ENCODE results near the gene MRPL39.
A peak's percentile ranks its signal among the peaks of the same experiment; 100 is the strongest.
"Not testable (repeated sequence)": the region's sequence is repeated elsewhere in the genome, so short reads cannot be mapped to it uniquely, and the experiment has no call there.

The MRPL39 gene

DNA sequence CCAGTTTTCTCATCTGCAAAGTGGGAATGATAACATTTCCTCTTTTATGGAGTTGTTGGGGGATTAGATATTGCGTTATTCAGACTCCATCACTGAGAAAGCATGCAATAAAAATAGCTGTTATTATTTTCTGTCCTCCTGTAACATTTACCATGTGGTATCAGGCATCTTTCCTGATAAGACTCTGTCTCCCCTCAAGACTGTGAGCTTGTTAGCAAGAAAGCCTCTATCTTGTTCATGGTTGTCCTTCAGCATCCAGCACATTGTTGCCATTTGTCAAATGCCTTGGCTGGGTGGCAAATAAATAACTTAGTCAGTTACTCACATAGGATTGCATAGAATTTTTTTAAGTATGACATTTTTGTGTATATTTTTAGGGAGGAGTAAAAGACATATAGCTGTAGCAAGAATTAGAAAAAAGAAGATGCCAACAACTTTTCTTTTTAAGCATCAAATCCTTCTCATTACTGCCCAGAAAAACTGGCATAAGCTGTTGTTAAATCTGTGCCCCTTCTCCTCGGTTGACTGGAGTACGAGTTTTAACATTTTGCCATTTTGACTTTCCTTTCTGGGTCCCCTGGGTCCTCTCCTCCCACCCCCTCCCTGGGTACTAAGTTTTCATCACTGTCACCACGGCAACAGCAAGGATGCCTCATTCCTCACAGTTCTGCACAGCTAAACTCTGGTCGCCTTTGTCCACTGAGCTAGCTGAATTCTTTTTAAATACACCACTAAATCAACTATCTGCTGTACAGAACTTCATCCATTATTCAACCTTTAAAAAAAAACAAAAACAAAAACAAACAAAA, 30.8 kb upstream of the MRPL39 start:
- peaks cover 5% of the 10 kb centered on the region for H3K27me3 Mint-ChIP-seq (ENCODE audit: low read depth)
- no peaks in the 10 kb centered on the region for H3K36me3 Mint-ChIP-seq (ENCODE audit: low read depth)
- no peaks in the 10 kb centered on the region for H3K9me3 Mint-ChIP-seq
- peak overlapping the region; percentile 65 to 85 (median 70) for H3K27ac Mint-ChIP-seq
- peak overlapping the region; percentile 79 to 94 (median 87) for H3K4me3 Mint-ChIP-seq
- TF ChIP-seq, protein P1, sequence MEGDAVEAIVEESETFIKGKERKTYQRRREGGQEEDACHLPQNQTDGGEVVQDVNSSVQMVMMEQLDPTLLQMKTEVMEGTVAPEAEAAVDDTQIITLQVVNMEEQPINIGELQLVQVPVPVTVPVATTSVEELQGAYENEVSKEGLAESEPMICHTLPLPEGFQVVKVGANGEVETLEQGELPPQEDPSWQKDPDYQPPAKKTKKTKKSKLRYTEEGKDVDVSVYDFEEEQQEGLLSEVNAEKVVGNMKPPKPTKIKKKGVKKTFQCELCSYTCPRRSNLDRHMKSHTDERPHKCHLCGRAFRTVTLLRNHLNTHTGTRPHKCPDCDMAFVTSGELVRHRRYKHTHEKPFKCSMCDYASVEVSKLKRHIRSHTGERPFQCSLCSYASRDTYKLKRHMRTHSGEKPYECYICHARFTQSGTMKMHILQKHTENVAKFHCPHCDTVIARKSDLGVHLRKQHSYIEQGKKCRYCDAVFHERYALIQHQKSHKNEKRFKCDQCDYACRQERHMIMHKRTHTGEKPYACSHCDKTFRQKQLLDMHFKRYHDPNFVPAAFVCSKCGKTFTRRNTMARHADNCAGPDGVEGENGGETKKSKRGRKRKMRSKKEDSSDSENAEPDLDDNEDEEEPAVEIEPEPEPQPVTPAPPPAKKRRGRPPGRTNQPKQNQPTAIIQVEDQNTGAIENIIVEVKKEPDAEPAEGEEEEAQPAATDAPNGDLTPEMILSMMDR (IDR thresholded peaks at IDR 0.05; ENCODE audit: unreplicated experiment in 3 of 3), result no peak
- peaks cover 42% of the 10 kb centered on the region for H3K4me1 Mint-ChIP-seq

DNA sequence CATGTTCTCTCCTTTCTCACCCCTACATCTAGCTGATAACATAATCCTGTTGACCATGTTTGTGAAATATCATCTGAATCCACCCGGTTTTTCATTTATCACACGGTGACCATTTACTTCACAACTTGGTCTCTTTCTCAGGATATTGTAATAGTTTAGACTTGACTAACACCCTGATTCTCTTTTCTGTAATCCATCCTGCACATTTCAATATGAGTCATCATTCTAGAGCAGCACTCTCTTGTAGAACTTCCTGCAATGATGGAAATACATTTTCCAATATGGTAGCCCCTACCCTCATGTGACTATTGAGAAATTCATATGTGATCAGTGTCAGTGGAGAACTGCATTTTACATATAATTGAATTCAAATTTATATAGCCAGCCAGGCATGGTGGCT, 29.4 kb upstream of the MRPL39 start:
- Mint-ChIP-seq H3K27me3 (ENCODE audit: low read depth) (peaks cover 5% of the 10 kb centered on the region), H3K4me1 (peaks cover 31% of the 10 kb centered on the region), H3K9me3 (no peaks in the 10 kb centered on the region), H3K4me3 (no peak overlapping the region), H3K36me3 (ENCODE audit: low read depth) (no peaks in the 10 kb centered on the region), H3K27ac (no peak overlapping the region)
- TF ChIP-seq, protein P1 (IDR thresholded peaks at IDR 0.05; ENCODE audit: unreplicated experiment in 3 of 3), result no peak

DNA sequence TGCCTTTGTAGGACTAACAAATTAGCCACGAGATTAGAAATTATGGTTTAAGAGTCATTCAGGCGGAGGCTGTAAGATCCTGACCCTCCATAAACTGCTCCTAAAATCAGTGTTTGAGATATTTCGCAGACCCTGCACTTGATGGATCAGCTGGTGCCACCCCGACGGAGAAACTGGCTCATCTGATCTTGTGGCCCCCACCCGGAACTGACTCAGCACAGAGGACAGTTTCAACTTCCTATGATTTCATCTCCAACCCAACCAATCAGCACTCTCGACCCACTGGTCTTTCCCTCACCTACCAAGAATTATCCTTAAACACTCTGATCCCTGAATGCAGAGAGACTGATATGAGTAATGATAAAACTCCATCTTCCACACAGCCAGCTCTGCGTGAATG, 28.0 kb upstream of the MRPL39 start:
- Mint-ChIP-seq H3K4me1 (peaks cover 20% of the 10 kb centered on the region), H3K27me3 (ENCODE audit: low read depth) (peaks cover 5% of the 10 kb centered on the region), H3K27ac (no peak overlapping the region), H3K9me3 (no peaks in the 10 kb centered on the region), H3K36me3 (ENCODE audit: low read depth) (no peaks in the 10 kb centered on the region), H3K4me3 (no peak overlapping the region)
- TF ChIP-seq, protein P1 (IDR thresholded peaks at IDR 0.05; ENCODE audit: unreplicated experiment in 3 of 3), result no peak

DNA sequence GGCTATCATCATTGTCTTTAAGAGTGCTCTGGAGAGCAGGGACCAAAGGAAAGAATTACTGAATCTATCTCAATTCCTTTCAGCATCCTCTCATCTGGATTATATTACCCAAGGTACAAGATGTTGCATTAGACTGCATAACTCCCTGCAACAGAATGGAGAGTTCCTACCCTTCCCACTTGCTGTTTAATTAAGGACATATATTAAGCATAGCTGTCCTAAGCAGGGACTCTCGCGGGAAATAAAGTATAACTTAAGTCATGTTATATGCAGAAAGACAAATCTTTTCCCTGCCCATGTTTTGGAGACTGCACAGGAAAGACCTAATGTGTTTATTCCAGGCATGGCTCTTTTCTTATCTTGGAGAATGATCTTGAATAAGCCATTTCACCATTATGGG, 25.0 kb upstream of the MRPL39 start:
- Mint-ChIP-seq H3K9me3 (no peaks in the 10 kb centered on the region), H3K4me1 (no peaks in the 10 kb centered on the region), H3K4me3 (no peak overlapping the region), H3K27me3 (ENCODE audit: low read depth) (peaks cover under 1% of the 10 kb centered on the region), H3K27ac (no peak overlapping the region), H3K36me3 (ENCODE audit: low read depth) (no peaks in the 10 kb centered on the region)
- TF ChIP-seq, protein P1 (IDR thresholded peaks at IDR 0.05; ENCODE audit: unreplicated experiment in 3 of 3), result no peak

DNA sequence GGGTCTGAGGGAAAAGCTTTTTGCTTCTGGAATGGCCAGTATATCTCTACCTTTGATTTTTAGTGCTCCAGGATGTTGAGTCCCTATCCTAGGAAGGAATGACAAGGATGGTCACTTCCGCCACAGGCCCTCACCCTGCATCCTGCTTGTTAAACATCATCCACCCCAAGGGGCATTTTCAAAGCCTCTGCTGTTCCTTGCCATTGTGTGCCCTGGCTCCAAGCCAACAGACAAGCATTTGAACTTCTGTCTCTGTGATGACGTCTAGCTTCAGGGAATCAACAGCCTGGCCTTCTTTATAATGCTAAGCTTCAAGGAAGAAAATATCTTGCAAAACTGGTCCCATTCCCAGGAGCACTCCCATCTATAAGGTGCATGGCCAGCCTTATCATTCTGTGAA, 19.5 kb upstream of the MRPL39 start:
- no peaks in the 10 kb centered on the region for H3K9me3 Mint-ChIP-seq
- no peaks in the 10 kb centered on the region for H3K36me3 Mint-ChIP-seq (ENCODE audit: low read depth)
- H3K27ac Mint-ChIP-seq, result no peak overlapping the region
- no peak overlapping the region for H3K4me3 Mint-ChIP-seq
- H3K4me1 Mint-ChIP-seq, result peaks cover 6% of the 10 kb centered on the region
- TF ChIP-seq, protein P1 (IDR thresholded peaks at IDR 0.05; ENCODE audit: unreplicated experiment in 3 of 3), result no peak
- H3K27me3 Mint-ChIP-seq (ENCODE audit: low read depth), result no peaks in the 10 kb centered on the region

DNA sequence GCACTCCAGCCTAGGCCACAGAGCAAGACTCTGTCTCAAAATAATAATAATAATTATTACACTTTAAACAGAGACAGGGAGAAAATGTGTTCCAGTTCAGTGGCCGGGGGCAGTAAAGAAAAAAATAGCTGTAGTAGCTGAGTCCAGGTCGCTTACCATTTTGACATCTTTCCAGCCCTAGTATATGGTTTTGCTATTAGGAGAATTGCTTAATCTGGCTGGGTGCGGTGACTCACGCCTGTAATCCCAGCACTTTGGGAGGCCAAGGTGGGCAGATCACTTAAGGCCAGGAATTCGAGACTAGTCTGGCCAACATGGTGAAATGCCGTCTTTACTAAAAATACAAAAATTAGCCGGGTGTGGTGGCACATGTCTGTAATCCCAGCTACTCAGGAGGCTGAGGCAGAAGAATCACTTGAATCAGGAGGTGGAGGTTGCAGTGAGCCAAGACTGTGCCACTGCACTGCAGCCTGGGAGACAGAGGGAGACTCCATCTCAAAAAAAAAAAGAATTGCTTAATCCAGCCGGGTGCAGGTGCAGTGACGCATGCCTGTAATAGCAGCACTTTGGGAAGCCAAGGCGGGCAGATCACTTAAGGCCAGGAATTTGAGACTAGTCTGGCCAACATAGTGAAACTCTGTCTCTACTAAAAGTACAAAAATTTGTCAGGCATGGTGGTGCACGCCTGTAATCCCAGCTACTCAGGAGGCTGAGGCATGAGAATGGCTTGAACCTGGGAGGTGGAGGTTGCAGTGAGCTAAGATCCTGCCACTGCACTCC, 18.7 kb upstream of the MRPL39 start:
- H3K36me3 Mint-ChIP-seq (ENCODE audit: low read depth); H3K4me3 Mint-ChIP-seq; H3K4me1 Mint-ChIP-seq; H3K27ac Mint-ChIP-seq; H3K9me3 Mint-ChIP-seq; H3K27me3 Mint-ChIP-seq (ENCODE audit: low read depth): not testable (repeated sequence)
